GM12892 (cell line): ENCODE data around the gene CIB4.

Experiments
- DNase-seq: peaks from one replicate; pipeline ENCODE4 v3.0.0; 2011; ENCODE audit not compliant: insufficient read length
- FAIRE-seq: peaks from 2 replicates; lab custom pipeline; 2011; peaks lifted over from hg19 to GRCh38; lab: Jason Lieb, UNC
- POLR2A ChIP-seq: IDR thresholded peaks from 2 replicates; pipeline ENCODE4 v1.6.1; 2011; ENCODE audit warnings: low read depth, low read length, control low read depth
- POLR2AphosphoS5 ChIP-seq: IDR thresholded peaks from 2 replicates; pipeline ENCODE4 v1.6.1; 2011; ENCODE audit warnings: low read depth, low read length, control low read depth
- TAF1 ChIP-seq: IDR thresholded peaks from 2 replicates; pipeline ENCODE4 v1.6.1; 2011; ENCODE audit warnings: low read depth, mild to moderate bottlenecking, control low read depth, low read length, borderline replicate concordance

Gene CIB4

GRCh38 chr2:26634636-26635230 lies 6.4 kb downstream of the CIB4 start:
- TF ChIP-seq POLR2A: no peak
- no peak for TF ChIP-seq TAF1
- no peak for TF ChIP-seq POLR2AphosphoS5
- no peak for DNase-seq
- FAIRE-seq: no peak

- DNase-seq (no peak), FAIRE-seq (no peak)
- TF ChIP-seq POLR2A (no peak), TAF1 (no peak), POLR2AphosphoS5 (no peak)
Measured at GRCh38 chr2:26633993-26634595, 7.1 kb downstream of the CIB4 start.

GRCh38 chr2:26633351-26633945 lies 7.7 kb downstream of the CIB4 start:
- no peak for FAIRE-seq
- TF ChIP-seq POLR2AphosphoS5 (no peak), TAF1 (no peak), POLR2A (no peak)
- DNase-seq: no peak

- DNase-seq (no peak), FAIRE-seq (no peak)
- no peak for TF ChIP-seq POLR2A
- TF ChIP-seq TAF1: no peak
- no peak for TF ChIP-seq POLR2AphosphoS5
Measured at GRCh38 chr2:26632624-26633185, 8.5 kb downstream of the CIB4 start.

GRCh38 chr2:26631401-26632170 lies 9.6 kb downstream of the CIB4 start:
- no peak for TF ChIP-seq POLR2A
- DNase-seq: no peak
- no peak for FAIRE-seq

- no peak for TF ChIP-seq POLR2A
- no peak for TF ChIP-seq TAF1
Measured at GRCh38 chr2:26630669-26631360, 10.4 kb downstream of the CIB4 start.

GRCh38 chr2:26630235-26630634 lies 10.9 kb downstream of the CIB4 start:
- no peak for DNase-seq
- no peak for FAIRE-seq
- TF ChIP-seq POLR2A (no peak), TAF1 (no peak), POLR2AphosphoS5 (no peak)

More at GRCh38 chr2:26630669-26631360, 10.4 kb downstream of the CIB4 start:
- no peak for DNase-seq
- FAIRE-seq: no peak

GRCh38 chr2:26629751-26630150 lies 11.4 kb downstream of the CIB4 start:
- DNase-seq (no peak), FAIRE-seq (no peak)
- TF ChIP-seq POLR2A: no peak
- no peak for TF ChIP-seq POLR2AphosphoS5

GRCh38 chr2:26629346-26629630 lies 11.9 kb downstream of the CIB4 start:
- TF ChIP-seq POLR2AphosphoS5 (no peak), POLR2A (no peak), TAF1 (no peak)
- FAIRE-seq (no peak), DNase-seq (no peak)

GRCh38 chr2:26628561-26629345 lies 12.4 kb downstream of the CIB4 start:
- no peak for FAIRE-seq
- no peak for TF ChIP-seq POLR2A
- TF ChIP-seq TAF1: no peak
- TF ChIP-seq POLR2AphosphoS5: no peak

GRCh38 chr2:26627350-26628105 lies 13.6 kb downstream of the CIB4 start:
- TF ChIP-seq POLR2A (no peak), POLR2AphosphoS5 (no peak), TAF1 (no peak)
- DNase-seq: no peak
- no peak for FAIRE-seq

More at GRCh38 chr2:26628561-26629345, 12.4 kb downstream of the CIB4 start:
- DNase-seq: no peak
